ENCODE results near the gene MOBP.

Gene MOBP

GRCh38 chr3:39491014-39491413, 23.5 kb downstream of the MOBP start:
- FAIRE-seq (no peak), DNase-seq (ENCODE audit: insufficient read length, low spot score) (no peak)

GRCh38 chr3:39491733-39492350, 24.4 kb downstream of the MOBP start:
- DNase-seq (ENCODE audit: insufficient read length, low spot score), result no peak
- FAIRE-seq, result no peak

DNA sequence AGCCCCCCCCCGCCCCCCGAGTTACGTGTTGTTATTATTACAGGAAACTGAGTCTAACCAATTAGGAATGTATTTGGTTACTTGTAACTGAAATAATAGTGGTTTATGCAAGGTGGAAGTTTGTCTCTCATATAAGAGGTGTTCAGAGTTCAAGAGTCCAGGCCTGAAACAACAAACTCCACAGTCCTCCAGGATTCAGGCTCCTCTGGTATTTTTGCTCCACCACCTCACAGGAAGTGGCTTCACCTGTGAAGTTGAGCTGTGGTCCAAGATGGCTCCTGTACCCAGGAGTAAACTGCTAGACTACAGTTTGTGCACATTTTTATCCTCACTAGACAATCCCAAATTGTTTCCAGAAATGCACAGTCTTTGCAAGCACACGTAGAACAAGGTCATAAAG, 27.3 kb downstream of the MOBP start:
- FAIRE-seq (no peak), DNase-seq (ENCODE audit: insufficient read length, low spot score) (no peak)

DNA sequence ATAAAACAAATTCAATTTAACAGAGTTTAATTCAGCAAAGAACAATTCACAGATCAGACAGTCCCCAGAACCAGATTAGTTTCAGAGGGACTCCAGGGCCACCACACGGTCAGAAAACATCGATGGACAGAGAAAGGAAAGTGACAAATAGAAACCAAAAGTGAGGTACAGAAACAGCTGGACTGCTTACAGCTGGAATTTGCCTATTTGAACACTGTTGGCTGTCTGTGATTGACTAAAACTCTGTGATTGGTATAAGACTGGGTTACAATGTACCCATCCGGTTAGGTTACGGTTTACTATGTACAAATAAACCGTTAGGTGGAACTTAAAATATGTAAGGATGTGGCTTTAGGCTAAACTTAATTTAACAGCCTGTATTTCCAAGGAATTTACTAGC, 30.3 kb downstream of the MOBP start:
- FAIRE-seq (no peak), DNase-seq (ENCODE audit: insufficient read length, low spot score) (no peak)

GRCh38 chr3:39499651-39500273, 32.3 kb downstream of the MOBP start:
- DNase-seq (ENCODE audit: insufficient read length, low spot score), result no peak

DNA sequence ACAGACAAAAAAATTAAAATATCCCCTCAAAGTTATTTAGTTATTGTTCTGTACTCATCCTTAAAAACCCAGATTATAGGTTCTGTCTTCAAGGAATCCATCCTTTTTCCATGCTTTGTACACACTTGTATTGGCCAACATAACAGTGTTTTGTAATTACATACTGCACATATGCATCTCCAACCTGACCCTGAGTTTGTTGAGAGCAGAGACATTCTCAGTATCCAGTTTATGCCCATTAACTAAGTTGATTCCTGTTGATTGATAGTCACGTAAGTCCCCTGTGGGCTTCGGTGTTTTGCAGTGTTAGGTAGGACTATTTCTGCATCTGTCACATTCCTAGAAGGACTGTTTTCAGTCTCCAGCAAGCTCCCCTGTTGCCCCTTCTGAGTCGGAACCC, 33.6 kb downstream of the MOBP start:
- DNase-seq (ENCODE audit: insufficient read length, low spot score) (no peak), FAIRE-seq (no peak)

More at GRCh38 chr3:39499651-39500273, 32.3 kb downstream of the MOBP start:
- FAIRE-seq, result no peak

- FAIRE-seq (no peak), DNase-seq (ENCODE audit: insufficient read length, low spot score) (no peak)
These were observed 34.7 kb downstream of the MOBP start for GRCh38 chr3:39501968-39502837.

DNA sequence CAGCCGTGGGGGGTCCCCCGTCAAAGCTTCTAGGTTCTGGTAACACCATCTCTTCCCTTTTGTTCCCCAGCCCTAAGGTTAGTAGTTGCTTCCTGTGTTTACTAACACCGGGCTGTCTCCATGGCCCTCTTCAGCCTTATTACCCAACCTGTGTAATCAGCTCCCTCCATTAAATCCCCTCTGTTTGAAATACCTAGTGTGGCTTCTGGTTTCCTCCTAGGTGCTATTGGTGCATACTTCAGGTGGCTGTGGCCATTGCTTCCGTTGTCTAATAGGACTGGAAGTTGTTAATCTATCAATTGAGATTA, 35.3 kb downstream of the MOBP start:
- DNase-seq (ENCODE audit: insufficient read length, low spot score), result no peak
- no peak for FAIRE-seq

DNA sequence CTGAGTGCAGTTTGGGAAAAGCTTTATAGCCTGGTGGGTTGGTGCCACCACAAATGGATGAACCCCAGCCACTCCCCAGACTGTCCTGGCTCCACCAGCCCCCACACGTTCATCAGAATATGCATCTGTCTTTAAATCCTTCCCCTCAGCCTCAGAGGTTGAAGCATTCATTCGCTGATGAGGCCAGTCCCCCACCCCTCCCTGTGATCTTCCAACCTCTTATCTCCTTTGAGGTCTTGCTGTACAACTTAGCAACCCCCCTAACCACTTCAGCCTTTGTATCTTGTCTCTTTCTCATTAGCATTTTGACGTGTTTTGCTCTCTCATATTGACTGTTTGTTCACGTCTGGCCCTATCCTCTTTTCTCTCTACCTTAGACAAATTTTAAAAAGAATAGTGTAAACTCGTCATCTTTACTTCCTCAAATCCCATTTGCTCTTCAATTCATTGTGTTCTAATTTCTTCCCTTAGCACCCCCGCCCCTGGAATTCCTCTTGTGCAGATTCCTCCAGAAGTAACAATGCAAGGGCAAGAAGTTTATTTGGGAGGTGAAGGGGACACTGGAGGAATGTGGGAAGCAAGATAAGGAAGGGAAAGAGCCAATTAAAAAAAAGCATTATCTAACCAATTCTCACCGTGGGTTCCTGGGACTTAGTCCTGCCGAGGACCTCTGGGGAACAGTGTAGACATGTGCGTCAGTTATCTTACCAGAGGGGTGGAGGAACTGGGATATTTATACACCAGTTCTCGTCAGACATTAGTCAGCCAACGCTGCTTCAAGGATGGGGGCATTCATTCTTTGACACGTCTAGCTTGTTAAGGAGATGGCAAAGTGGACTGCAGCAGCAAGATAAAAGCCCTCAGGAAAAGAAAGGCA, 38.6 kb downstream of the MOBP start:
- FAIRE-seq (no peak), DNase-seq (ENCODE audit: insufficient read length, low spot score) (no peak)

GRCh38 chr3:39506863-39507262, 39.4 kb downstream of the MOBP start:
- no peak for DNase-seq (ENCODE audit: insufficient read length, low spot score)
- FAIRE-seq, result no peak

GRCh38 chr3:39513791-39514369, 46.4 kb downstream of the MOBP start:
- FAIRE-seq (no peak), DNase-seq (ENCODE audit: insufficient read length, low spot score) (no peak)

- FAIRE-seq (no peak), DNase-seq (ENCODE audit: insufficient read length, low spot score) (no peak)
These were observed 48.4 kb downstream of the MOBP start for GRCh38 chr3:39515681-39516441.

- DNase-seq (ENCODE audit: insufficient read length, low spot score) (no peak), FAIRE-seq (no peak)
These were observed 51.6 kb downstream of the MOBP start for GRCh38 chr3:39519103-39519502.

DNA sequence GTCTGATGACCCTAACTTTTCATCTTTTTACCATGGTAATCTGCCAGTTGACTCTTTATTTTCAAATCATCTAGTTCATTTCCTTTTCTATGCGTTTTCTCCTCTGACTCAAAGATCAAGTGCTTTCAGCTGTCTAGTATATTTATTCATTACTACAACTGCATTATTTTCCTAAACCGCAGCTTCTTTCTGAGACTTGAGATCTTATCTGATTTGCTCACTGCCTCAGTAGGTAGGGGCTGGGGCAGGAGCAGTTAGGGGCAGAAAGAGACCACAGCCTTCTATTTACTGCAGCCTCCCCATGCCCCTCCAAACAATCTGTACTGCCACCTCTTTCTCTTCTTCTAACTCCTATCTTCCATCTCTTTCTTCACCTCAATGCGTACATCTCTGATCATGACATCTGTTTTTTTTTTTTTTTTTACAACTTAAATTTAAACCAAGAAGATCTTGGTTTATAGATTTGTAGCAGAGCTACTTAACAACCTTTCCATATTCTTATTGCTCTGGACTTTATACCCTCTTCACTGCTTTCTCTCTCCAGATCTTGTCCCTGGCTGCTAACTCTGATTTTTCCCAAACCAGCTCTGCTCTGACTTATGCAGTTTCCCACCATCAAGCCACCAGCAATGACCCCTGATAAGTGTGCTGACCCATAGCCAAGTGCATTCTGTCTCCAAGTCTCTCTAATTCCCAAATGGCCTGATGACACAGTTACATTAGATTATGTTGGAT, 52.2 kb downstream of the MOBP start:
- FAIRE-seq (no peak), DNase-seq (ENCODE audit: insufficient read length, low spot score) (no peak)

DNA sequence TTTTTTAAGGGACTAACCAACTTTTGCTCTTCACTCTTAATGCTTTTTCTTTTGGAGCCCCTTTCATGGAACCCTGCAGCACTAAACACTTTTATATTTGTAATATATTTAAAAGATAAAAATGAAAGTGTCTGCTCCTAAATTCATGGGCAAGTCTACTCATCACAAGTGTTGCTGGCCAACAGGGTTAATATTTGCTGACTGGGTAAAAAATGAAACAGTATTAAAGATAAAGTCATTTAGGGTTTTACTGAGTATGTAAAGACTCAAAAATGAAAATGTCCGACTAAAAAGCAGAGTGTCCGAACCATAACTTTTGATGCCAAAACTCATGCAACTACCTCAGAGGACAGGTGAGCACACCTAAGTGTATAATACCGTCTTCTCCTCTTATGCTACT, 54.0 kb downstream of the MOBP start:
- DNase-seq (ENCODE audit: insufficient read length, low spot score) (no peak), FAIRE-seq (no peak)

- no peak for FAIRE-seq
- DNase-seq (ENCODE audit: insufficient read length, low spot score), result no peak
These were observed 56.6 kb downstream of the MOBP start for GRCh38 chr3:39524107-39524506.

GRCh38 chr3:39528844-39529243, 61.4 kb downstream of the MOBP start:
- no peak for DNase-seq (ENCODE audit: insufficient read length, low spot score)
- no peak for FAIRE-seq

DNA sequence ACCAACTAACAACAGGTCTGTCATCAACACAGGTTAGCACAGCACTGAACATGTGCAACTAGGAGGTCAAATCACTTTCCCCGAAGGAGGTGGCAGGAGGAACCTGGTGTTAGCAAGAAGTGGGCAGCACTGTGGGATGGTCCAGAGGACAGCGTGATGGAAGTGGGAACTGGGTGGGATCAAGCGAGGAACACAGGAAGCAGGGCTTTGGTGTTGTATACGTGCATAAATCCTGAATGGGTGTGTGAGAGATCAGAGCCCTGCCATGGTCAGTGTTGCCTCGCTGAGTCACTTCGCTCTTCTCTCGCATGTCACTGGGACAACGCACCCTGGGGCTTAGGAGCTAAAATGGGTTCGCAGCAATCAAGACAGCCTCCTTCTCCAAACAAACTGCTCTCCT, 62.1 kb downstream of the MOBP start:
- DNase-seq (ENCODE audit: insufficient read length, low spot score), result no peak
- no peak for FAIRE-seq

GRCh38 chr3:39531066-39531465, 63.6 kb downstream of the MOBP start:
- no peak for DNase-seq (ENCODE audit: insufficient read length, low spot score)
- no peak for FAIRE-seq
